ENCODE data around the gene CAPN13. TPM values are rescaled to one million over a fixed set of nuclear protein-coding genes. Genes with fewer than 3 reads are reported as not detected.

CAPN13 gene
- total and polyA plus RNA-seq, 2 experiments from 2014 or later, result 0.50 to 0.94 TPM

GRCh38 chr2:30823452-30823851 is 16.2 kb upstream of the CAPN13 start:
- H3K4me3 Mint-ChIP-seq, result no peak overlapping the region
- Histone ChIP-seq H2AFZ (no peak overlapping the region; the same call in 1 of the 2 replicates), H3K79me2 (replicated peaks; ENCODE audit: insufficient read depth) (no peaks in the 10 kb centered on the region), H3K4me2 (no peak overlapping the region), H3K4me1 (ENCODE audit: insufficient read depth) (peaks cover 13% of the 10 kb centered on the region), H3K9me2 (ENCODE audit: insufficient read depth) (0 out of 2 replicates have a peak, but pooled peaks cover 4% of the 10 kb centered on the region), H3K27ac (ENCODE audit: low read depth) (no peak overlapping the region), H3F3A (replicated peaks; ENCODE audit: low read depth) (no peaks in the 10 kb centered on the region), H3K36me3 (ENCODE audit: insufficient read depth) (peaks cover 5% of the 10 kb centered on the region; the same call in 1 of the 2 replicates), H4K20me1 (replicated peaks; ENCODE audit: insufficient read depth) (no peaks in the 10 kb centered on the region), H3K27me3 (ENCODE audit: insufficient read depth) (no peaks in the 10 kb centered on the region), H3K4me3 (no peak overlapping the region)
- no peak overlapping the region for H3K27ac Mint-ChIP-seq
- TF ChIP-seq ZNF331 (CRISPR knock-in tag; IDR thresholded peaks at IDR 0.05; ENCODE audit: low read depth), result no peak
- no peak for TF ChIP-seq STAT1 (IDR thresholded peaks at IDR 0.05; ENCODE audit: unreplicated experiment)
- no peak for TF ChIP-seq CTCF (conservative IDR thresholded peaks at IDR 0.05; ENCODE audit: low read depth in 2 of 2)
- TF ChIP-seq POLR2AphosphoS5 (IDR thresholded peaks at IDR 0.05; ENCODE audit: low read depth), result no peak
- TF ChIP-seq NANOG (IDR thresholded peaks at IDR 0.05; ENCODE audit: borderline replicate concordance), result no peak
- no peak for TF ChIP-seq ZNF114 (CRISPR knock-in tag; IDR thresholded peaks at IDR 0.05)
- no peak for TF ChIP-seq ZNF462 (CRISPR knock-in tag; IDR thresholded peaks at IDR 0.05)
- no peak for TF ChIP-seq EZH2 (IDR thresholded peaks at IDR 0.05; ENCODE audit: low read depth, unreplicated experiment)
- no peak for TF ChIP-seq EZH2phosphoT487 (IDR thresholded peaks at IDR 0.05; ENCODE audit: unreplicated experiment)
- TF ChIP-seq ETS1 (IDR thresholded peaks at IDR 0.05), result no peak
- TF ChIP-seq CREB1 (CRISPR knock-in tag; IDR thresholded peaks at IDR 0.05; ENCODE audit: low read depth), result no peak
- TF ChIP-seq REST (IDR thresholded peaks at IDR 0.05; ENCODE audit: unreplicated experiment), result no peak
- TF ChIP-seq JUNB (IDR thresholded peaks at IDR 0.05; ENCODE audit: unreplicated experiment), result no peak
- ATAC-seq (no peak), DNase-seq (ENCODE audit: low spot score) (no peak)
- peaks cover 7% of the 10 kb centered on the region for H3K4me1 Mint-ChIP-seq
- peaks cover 22% of the 10 kb centered on the region for H3K9me3 Mint-ChIP-seq
- H3K36me3 Mint-ChIP-seq (ENCODE audit: low read depth), result peaks cover 9% of the 10 kb centered on the region; the same call in 2 of the 3 replicates
- H3K27me3 Mint-ChIP-seq (ENCODE audit: insufficient read depth, low read depth, poor library complexity), result peaks cover 3% of the 10 kb centered on the region
